ENCODE data around the gene SCN7A.

The SCN7A gene

GRCh38 chr2:166405569-166405926, 88.5 kb downstream of the SCN7A start:
- DNase-seq (ENCODE audit: low spot score in 2 of 2), result peak in 1 of 2 experiments; percentile 97
- Histone ChIP-seq H3K27me3 (ENCODE audit: low read depth) (no peaks in the 10 kb centered on the region), H3K36me3 (replicated peaks) (no peaks in the 10 kb centered on the region), H3K4me3 (no peak overlapping the region), H3K9me3 (no peaks in the 10 kb centered on the region), H3K4me1 (peaks cover 25% of the 10 kb centered on the region)
- in situ Hi-C loops (cut with MboI; ENCODE audit: low sequenced_read_pairs), result no loop called here

DNA sequence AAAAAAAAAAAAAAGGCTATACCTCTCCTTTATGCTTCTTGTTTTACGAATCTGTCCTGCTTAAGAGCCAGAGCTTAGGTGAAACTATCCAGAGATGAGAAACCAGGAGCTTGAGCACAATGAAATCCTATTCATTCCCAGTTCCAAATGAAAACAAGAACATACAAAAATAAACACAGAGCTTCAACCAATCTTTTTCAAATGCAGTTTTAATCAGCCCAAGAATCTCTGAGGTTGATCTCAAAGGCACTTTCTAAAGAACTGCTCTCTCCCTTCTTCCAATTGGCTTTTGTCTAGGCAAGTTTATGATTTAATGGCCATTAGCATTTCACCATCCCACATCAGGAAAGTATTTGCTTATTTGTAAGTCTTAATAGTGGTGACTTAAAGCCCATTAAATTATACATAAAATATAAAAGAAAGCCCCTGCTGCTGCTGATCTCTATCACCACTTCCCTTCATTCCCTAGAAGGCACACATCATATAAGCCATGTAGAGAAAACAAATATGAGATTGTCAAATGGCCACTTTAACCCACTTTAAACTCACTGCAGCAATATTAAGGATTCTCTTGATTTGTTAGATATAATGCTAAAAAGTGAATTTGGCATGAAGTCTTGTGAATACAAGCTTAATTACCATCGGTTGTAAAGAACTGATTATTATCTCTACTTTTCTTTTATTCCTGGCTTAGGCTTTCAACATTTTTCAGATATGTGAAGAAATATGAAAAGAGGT, 89.0 kb downstream of the SCN7A start:
- H3K4me1 ChIP-seq, result peaks cover 25% of the 10 kb centered on the region
- H3K9me3 ChIP-seq, result no peaks in the 10 kb centered on the region
- no peaks in the 10 kb centered on the region for H3K36me3 ChIP-seq (replicated peaks)
- in situ Hi-C loops (cut with MboI; ENCODE audit: low sequenced_read_pairs), result no loop called here
- no peak overlapping the region for H3K4me3 ChIP-seq
- DNase-seq (ENCODE audit: low spot score in 2 of 2), result peak; percentile 16 to 99
- no peaks in the 10 kb centered on the region for H3K27me3 ChIP-seq (ENCODE audit: low read depth)

GRCh38 chr2:166394245-166394644, 99.8 kb downstream of the SCN7A start:
- no peak for DNase-seq (ENCODE audit: low spot score in 2 of 2)
- Histone ChIP-seq H3K9me3 (no peaks in the 10 kb centered on the region), H3K36me3 (replicated peaks) (no peaks in the 10 kb centered on the region), H3K4me1 (no peaks in the 10 kb centered on the region), H3K4me3 (no peak overlapping the region), H3K27me3 (ENCODE audit: low read depth) (no peaks in the 10 kb centered on the region)
- in situ Hi-C loops (cut with MboI; ENCODE audit: low sequenced_read_pairs), result no loop called here

GRCh38 chr2:166393008-166393407, 101.0 kb downstream of the SCN7A start:
- H3K4me3 ChIP-seq, result no peak overlapping the region
- H3K4me1 ChIP-seq, result no peaks in the 10 kb centered on the region
- no peaks in the 10 kb centered on the region for H3K27me3 ChIP-seq (ENCODE audit: low read depth)
- in situ Hi-C loops (cut with MboI; ENCODE audit: low sequenced_read_pairs), result no loop called here
- H3K9me3 ChIP-seq, result no peaks in the 10 kb centered on the region
- H3K36me3 ChIP-seq (replicated peaks), result no peaks in the 10 kb centered on the region
- no peak for DNase-seq (ENCODE audit: low spot score in 2 of 2)

- Histone ChIP-seq H3K9me3 (no peaks in the 10 kb centered on the region), H3K4me3 (no peak overlapping the region), H3K27me3 (ENCODE audit: low read depth) (no peaks in the 10 kb centered on the region), H3K4me1 (no peaks in the 10 kb centered on the region), H3K36me3 (replicated peaks) (no peaks in the 10 kb centered on the region)
- in situ Hi-C loops (cut with MboI; ENCODE audit: low sequenced_read_pairs), result no loop called here
- no peak for DNase-seq (ENCODE audit: low spot score in 2 of 2)
These were observed 105.5 kb downstream of the SCN7A start for GRCh38 chr2:166388481-166389070.

DNA sequence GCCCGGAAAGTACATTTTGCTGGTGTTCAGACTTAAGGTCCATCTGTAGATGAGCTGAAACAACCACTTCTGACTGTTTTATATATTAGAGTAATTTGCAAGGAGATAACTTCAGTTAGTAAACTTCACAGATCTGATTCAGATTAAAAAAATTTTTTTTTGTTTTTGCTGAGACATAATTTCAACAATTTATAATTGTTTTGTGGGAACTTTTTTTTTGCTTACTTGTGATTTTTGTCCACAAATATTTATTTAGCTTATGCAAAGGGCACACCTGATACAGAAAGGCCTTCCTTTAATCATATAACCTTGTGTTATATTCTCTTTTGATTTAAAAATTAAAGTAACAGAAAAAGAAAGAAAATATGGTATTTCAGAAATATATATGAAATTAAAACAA, 108.7 kb downstream of the SCN7A start:
- no peak overlapping the region for H3K4me3 ChIP-seq
- no peaks in the 10 kb centered on the region for H3K36me3 ChIP-seq (replicated peaks)
- DNase-seq (ENCODE audit: low spot score in 2 of 2), result no peak
- in situ Hi-C loops (cut with MboI; ENCODE audit: low sequenced_read_pairs), result no loop called here
- H3K27me3 ChIP-seq (ENCODE audit: low read depth), result no peaks in the 10 kb centered on the region
- no peaks in the 10 kb centered on the region for H3K4me1 ChIP-seq
- H3K9me3 ChIP-seq, result no peaks in the 10 kb centered on the region

- DNase-seq (ENCODE audit: low spot score in 2 of 2), result peak; percentile 13 to 45
- no peak overlapping the region for H3K4me3 ChIP-seq
- no peaks in the 10 kb centered on the region for H3K36me3 ChIP-seq (replicated peaks)
- no peaks in the 10 kb centered on the region for H3K27me3 ChIP-seq (ENCODE audit: low read depth)
- no peaks in the 10 kb centered on the region for H3K4me1 ChIP-seq
- H3K9me3 ChIP-seq, result no peaks in the 10 kb centered on the region
- in situ Hi-C loops (cut with MboI; ENCODE audit: low sequenced_read_pairs), result no loop called here
These were observed 109.3 kb downstream of the SCN7A start for GRCh38 chr2:166384774-166385173.

DNA sequence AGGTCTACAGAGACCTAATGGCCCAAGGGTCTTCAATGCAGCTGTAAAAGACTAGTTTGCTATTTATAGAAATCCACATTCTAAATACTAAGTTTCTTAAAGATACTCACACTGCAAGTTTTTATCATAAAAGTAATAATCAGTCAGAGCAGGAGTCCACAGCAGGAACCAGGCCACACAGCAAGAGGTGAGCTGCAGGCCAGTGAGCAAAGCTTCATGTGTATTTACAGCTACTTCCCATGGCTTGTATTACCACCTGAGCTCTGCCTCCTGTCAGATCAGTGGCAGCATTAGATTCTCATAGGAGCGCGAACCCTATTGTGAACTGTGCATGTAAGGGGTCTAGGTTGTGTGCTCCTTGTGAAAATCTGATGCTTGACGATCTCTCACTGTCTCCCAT, 111.6 kb downstream of the SCN7A start:
- Histone ChIP-seq H3K4me1 (no peaks in the 10 kb centered on the region), H3K4me3 (no peak overlapping the region), H3K9me3 (no peaks in the 10 kb centered on the region), H3K36me3 (replicated peaks) (no peaks in the 10 kb centered on the region), H3K27me3 (ENCODE audit: low read depth) (no peaks in the 10 kb centered on the region)
- in situ Hi-C loops (cut with MboI; ENCODE audit: low sequenced_read_pairs), result no loop called here
- no peak for DNase-seq (ENCODE audit: low spot score in 2 of 2)

DNA sequence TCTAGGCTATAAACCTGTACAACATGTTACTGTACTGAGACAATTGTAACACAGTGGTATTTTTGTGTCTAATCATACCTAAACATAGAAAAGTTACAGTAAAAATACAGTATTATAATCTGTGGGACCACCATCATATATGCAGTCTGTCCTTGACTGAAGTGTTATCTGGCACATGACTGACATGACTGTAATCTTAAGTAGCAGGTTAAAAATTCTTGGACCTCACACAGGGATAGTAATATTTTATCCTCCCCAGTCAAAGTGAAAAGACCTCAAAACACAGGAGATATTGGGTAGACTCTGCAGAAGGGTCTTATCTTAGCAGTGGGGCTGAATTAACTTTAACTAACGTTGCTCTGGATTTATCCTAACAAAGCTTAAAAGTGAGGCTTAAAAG, 113.4 kb downstream of the SCN7A start:
- in situ Hi-C loops (cut with MboI; ENCODE audit: low sequenced_read_pairs), result no loop called here
- no peak for DNase-seq (ENCODE audit: low spot score in 2 of 2)
- H3K27me3 ChIP-seq (ENCODE audit: low read depth), result no peaks in the 10 kb centered on the region
- no peak overlapping the region for H3K4me3 ChIP-seq
- peaks cover 7% of the 10 kb centered on the region; the same call in 1 of the 2 replicates for H3K4me1 ChIP-seq
- H3K9me3 ChIP-seq, result no peaks in the 10 kb centered on the region
- no peaks in the 10 kb centered on the region for H3K36me3 ChIP-seq (replicated peaks)

DNA sequence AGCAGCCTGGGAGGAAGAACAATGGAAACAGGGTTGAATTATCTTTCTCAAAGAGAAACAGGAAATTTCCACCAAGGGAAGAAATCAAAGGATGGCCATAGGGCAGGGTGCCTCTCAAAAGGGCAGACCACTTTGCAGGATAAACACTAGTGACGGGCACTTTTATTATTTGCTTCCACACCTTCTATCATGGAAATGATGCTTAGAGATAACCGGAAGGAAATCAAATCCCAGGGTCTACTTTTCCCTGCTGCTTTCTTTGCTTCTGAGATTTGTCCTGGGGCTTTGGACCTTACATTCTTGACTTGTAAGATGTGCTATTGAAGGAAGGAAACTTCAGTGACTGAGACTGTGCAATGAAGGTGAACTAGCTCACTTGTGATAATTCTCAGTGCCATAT, 117.2 kb downstream of the SCN7A start:
- H3K36me3 ChIP-seq (replicated peaks), result no peaks in the 10 kb centered on the region
- peaks cover 19% of the 10 kb centered on the region for H3K4me1 ChIP-seq
- H3K9me3 ChIP-seq, result no peaks in the 10 kb centered on the region
- no peaks in the 10 kb centered on the region for H3K27me3 ChIP-seq (ENCODE audit: low read depth)
- no peak overlapping the region; the same call in 1 of the 2 replicates for H3K4me3 ChIP-seq
- DNase-seq (ENCODE audit: low spot score in 2 of 2), result no peak
- in situ Hi-C loops (cut with MboI; ENCODE audit: low sequenced_read_pairs), result no loop called here

- in situ Hi-C loops (cut with MboI; ENCODE audit: low sequenced_read_pairs), result no loop called here
These were observed 117.6 kb downstream of the SCN7A start for GRCh38 chr2:166376488-166376828.

DNA sequence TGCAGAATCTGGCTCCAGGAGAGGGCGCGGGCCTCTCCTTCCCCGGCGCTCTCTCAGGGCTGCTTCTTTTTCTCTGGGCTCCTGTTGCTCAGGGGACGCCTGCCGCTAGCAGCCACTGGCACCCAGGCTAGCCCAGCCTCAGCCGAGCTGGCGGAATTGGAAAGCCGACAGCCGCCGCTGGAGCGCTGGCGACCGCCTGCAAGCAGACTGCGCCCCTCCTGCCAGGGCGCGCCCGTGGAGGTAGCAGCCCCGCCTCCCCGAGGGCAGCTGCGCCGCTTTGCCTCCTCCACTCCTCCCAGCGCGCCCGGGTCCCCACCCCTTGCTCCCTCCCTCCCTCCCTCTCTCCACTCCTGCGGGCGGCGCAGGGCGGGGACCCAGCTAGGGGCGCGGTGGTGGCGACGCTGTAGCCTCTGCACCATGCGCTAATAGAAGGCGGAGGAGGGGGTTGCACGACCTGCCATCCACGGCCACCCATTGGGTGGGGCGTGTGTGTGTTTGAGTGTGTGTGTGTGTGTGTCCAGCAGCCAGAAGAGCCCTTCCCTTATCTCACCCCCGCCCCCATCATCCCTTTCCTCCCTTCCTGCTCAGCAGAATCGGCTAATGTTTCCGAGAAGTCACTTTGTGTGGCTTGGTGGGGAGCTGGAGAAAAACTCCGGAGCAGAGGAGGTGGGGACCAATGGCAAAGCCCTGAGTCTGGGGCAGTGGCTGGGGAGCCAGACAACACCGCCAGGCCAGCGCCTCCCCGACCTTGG, 118.1 kb downstream of the SCN7A start, which contains the start of gene SCN9A:
Gene SCN9A, minus strand, starts transcription at position 209 of the 752 bp plus-strand sequence. CDS start 64,188 bp downstream, outside the sequence.
- Histone ChIP-seq H3K4me1 (peaks cover 20% of the 10 kb centered on the region), H3K4me3 (peak within 1 kb of the TSS; percentile 59), H3K27me3 (ENCODE audit: low read depth) (no peaks in the 10 kb centered on the region), H3K36me3 (replicated peaks) (no peaks in the 10 kb centered on the region), H3K9me3 (no peaks in the 10 kb centered on the region)
- DNase-seq (ENCODE audit: low spot score in 2 of 2), result peak; percentile 88 to 95
- in situ Hi-C loops (cut with MboI; ENCODE audit: low sequenced_read_pairs), result no loop called here

More at GRCh38 chr2:166376488-166376828, 117.6 kb downstream of the SCN7A start:
- H3K4me3 ChIP-seq, result peak overlapping the region; percentile 59
- DNase-seq (ENCODE audit: low spot score in 2 of 2), result no peak
- H3K36me3 ChIP-seq (replicated peaks), result no peaks in the 10 kb centered on the region
- H3K4me1 ChIP-seq, result peaks cover 19% of the 10 kb centered on the region
- H3K9me3 ChIP-seq, result no peaks in the 10 kb centered on the region
- H3K27me3 ChIP-seq (ENCODE audit: low read depth), result no peaks in the 10 kb centered on the region

DNA sequence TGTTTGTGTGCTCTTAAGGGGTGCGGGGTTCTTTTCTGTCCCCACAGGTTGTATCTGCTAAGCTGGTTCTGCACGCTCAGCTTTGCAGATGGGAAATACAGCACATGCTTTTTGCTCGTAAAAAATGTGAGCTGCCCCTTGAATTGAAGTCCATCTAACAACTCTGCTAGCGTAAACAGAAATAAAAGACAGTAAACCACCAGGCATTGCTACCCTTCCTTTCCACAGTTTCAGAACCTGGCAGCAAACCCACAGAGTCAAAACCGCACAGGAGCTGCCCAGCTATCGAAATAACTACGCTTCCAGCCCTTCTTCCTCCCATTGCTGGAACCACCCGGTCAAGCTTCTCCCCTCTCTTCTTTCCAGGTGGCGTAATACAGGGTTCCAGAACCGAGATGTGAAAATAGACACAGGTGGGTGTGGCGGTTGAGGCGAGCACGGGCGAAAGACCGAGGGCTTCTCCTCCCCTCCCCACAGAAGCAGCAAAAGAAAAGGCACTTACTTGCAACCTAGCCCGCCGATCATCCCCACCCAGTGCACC, 118.8 kb downstream of the SCN7A start:
- Histone ChIP-seq H3K4me1 (peaks cover 22% of the 10 kb centered on the region), H3K27me3 (ENCODE audit: low read depth) (no peaks in the 10 kb centered on the region), H3K9me3 (no peaks in the 10 kb centered on the region), H3K36me3 (replicated peaks) (no peaks in the 10 kb centered on the region), H3K4me3 (peak overlapping the region; percentile 59)
- in situ Hi-C loops (cut with MboI; ENCODE audit: low sequenced_read_pairs), result no loop called here
- DNase-seq (ENCODE audit: low spot score in 2 of 2), result peak in 1 of 2 experiments; percentile 59

- in situ Hi-C loops (cut with MboI; ENCODE audit: low sequenced_read_pairs), result no loop called here
- Histone ChIP-seq H3K27me3 (ENCODE audit: low read depth) (no peaks in the 10 kb centered on the region), H3K4me1 (peaks cover 22% of the 10 kb centered on the region), H3K4me3 (no peak overlapping the region), H3K36me3 (replicated peaks) (no peaks in the 10 kb centered on the region), H3K9me3 (no peaks in the 10 kb centered on the region)
- peak; percentile 21 to 72 for DNase-seq (ENCODE audit: low spot score in 2 of 2)
These were observed 120.1 kb downstream of the SCN7A start for GRCh38 chr2:166373951-166374350.

Measured in HAP-1 (cell line).